Thoracic aorta (tissue), 2 donors: ENCODE data around the gene PAM. TPM values are rescaled to one million over a fixed set of nuclear protein-coding genes. Genes with fewer than 3 reads are reported as not detected.

Experiments used
- ATAC-seq: fragments of 150-250 bp; one replicate; pipeline ENCODE4 v1.8.0; 2017; ENCODE audit warnings: low read depth; ENCODE audit not compliant: insufficient number of reproducible peaks, low FRiP score
- DNase-seq: peaks from one replicate; pipeline ENCODE4 v3.0.0-alpha.2; 2020; ENCODE audit warnings: low spot score
- H3K27ac ChIP-seq, 2 donors: fragments of 200-600 bp; sonication (generic); 1 replicate in 1 of 2; 2 replicates in 1 of 2; pipeline ENCODE4 v1.5.1; 2016; ENCODE audit warnings: mild to moderate bottlenecking in 2 of 2, moderate library complexity in 2 of 2
- H3K27me3 ChIP-seq: fragments of 200-600 bp; sonication (generic); replicated peaks from 2 replicates; pipeline ENCODE4 v1.6.0; 2016; ENCODE audit warnings: mild to moderate bottlenecking; ENCODE audit not compliant: insufficient read depth
- H3K36me3 ChIP-seq: fragments of 200-600 bp; sonication (generic); one replicate; pipeline ENCODE4 v1.5.1; 2016
- H3K4me1 ChIP-seq, 2 donors: fragments of 200-600 bp; sonication (generic); 1 replicate in 1 of 2; 2 replicates in 1 of 2; pipeline versions ENCODE4 v1.5.1 to v1.6.0; 2016; ENCODE audit warnings: low read depth in 2 of 2, mild to moderate bottlenecking in 1 of 2; ENCODE audit not compliant: control insufficient read depth in 1 of 2
- H3K4me3 ChIP-seq: fragments of 200-600 bp; sonication (generic); 2 replicates; pipeline ENCODE4 v1.5.1; 2016; ENCODE audit warnings: mild to moderate bottlenecking
- H3K9me3 ChIP-seq: fragments of 200-600 bp; sonication (generic); 2 replicates; pipeline ENCODE4 v1.5.1; 2016
- CTCF ChIP-seq: fragments of 200-600 bp; sonication (generic); IDR thresholded peaks from one replicate; pipeline ENCODE4 v1.5.1; 2019; ENCODE audit warnings: antibody characterized with exemption
- total RNA-seq, 2 donors: library from RNA; depleted of rRNA; stranded (reverse); fragments of >200 nt; gene quantifications; one replicate each; pipeline versions ENCODE4 v1.1.0 to v1.2.3, GENCODE V29; 2016

The PAM gene
- total RNA-seq, 2 donors from 2014 or later, result 571 to 806 TPM

DNA sequence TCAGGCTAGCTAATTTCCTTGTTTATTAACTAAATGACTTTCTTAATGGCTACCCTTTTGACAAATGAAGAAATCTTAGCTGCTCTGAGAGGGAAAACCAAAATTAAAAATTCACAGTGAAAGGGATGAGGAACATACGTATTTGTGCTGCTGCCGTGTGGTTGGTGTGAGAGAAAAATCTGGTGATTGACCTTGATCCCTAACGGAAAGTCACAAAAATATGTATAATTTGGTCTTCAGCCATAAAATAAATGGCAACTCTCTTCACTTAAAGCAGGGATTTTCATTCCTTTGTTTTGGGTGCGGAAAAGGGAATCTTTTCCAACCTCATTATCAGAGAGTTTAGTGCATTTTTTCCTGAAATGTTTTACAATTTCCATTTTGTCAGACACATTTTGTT, 40.4 kb downstream of the PAM start:
- DNase-seq (no peak), ATAC-seq (no peak)
- Histone ChIP-seq H3K9me3 (no peaks in the 10 kb centered on the region), H3K36me3 (no peaks in the 10 kb centered on the region), H3K27ac (no peak overlapping the region), H3K27me3 (no peaks in the 10 kb centered on the region), H3K4me1 (peaks cover 33 to 85% of the 10 kb centered on the region in 2 donors), H3K4me3 (peak overlapping the region; percentile 25)
- no peak for TF ChIP-seq CTCF

- Histone ChIP-seq H3K4me1 (peaks cover 32 to 85% of the 10 kb centered on the region in 2 donors), H3K27ac (no peak overlapping the region), H3K9me3 (no peaks in the 10 kb centered on the region), H3K4me3 (no peak overlapping the region), H3K36me3 (no peaks in the 10 kb centered on the region), H3K27me3 (no peaks in the 10 kb centered on the region)
- DNase-seq, result no peak
- TF ChIP-seq CTCF, result no peak
- no peak for ATAC-seq
Observed at GRCh38 chr5:102796009-102796408, 40.9 kb downstream of the PAM start.

DNA sequence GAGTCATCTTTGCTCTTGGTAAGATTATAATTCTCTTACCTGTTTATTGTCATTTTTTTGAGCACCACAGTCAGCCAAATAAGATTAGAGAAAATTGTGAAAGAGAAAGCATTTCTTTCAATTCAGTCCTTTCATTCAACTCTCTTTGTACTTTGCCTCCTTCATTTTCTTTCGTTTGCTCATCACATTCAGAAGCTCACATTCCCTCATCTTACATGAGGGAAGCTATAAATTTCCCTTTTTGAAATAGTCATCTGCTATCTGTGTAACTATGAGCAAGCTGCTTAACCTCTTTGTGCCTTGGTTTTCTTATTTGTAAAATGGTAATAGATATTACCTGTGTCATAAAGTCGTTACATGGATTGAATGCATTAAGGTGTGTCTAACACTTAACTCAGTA, 41.4 kb downstream of the PAM start:
- DNase-seq (no peak), ATAC-seq (no peak)
- TF ChIP-seq CTCF, result no peak
- no peaks in the 10 kb centered on the region for H3K27me3 ChIP-seq
- H3K27ac ChIP-seq, result no peak overlapping the region
- H3K9me3 ChIP-seq, result no peaks in the 10 kb centered on the region
- no peaks in the 10 kb centered on the region for H3K36me3 ChIP-seq
- H3K4me3 ChIP-seq, result no peak overlapping the region
- peaks cover 32 to 85% of the 10 kb centered on the region in 2 donors for H3K4me1 ChIP-seq

DNA sequence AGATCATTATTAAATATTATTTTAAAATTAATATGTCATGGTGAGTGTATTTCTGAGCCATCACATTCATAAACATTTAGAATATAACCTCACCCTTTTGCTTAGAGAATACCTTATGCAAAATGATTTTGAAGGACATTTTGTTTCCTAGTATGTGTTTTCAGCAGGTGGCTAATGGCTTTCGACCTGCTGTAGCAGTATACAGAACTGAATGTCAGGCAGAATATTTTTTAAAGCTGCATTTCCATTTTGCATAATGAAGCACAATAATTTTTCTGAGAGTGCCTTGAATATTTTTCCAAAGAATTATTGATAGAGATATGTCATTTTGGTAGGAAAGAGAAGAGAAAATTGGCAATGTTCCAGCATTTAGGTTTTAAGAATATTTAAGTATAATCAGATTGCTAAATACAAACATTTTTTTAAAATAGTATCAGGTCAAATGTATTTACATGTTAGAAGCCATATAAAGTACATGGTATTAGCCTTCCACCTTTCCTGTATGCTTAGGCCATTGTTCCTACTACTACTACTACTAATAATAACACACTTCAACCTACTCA, 42.3 kb downstream of the PAM start:
- TF ChIP-seq CTCF, result no peak
- Histone ChIP-seq H3K4me1 (peaks cover 25 to 80% of the 10 kb centered on the region in 2 donors), H3K27ac (no peak overlapping the region)

GRCh38 chr5:102798104-102798785, 43.1 kb downstream of the PAM start:
- no peak overlapping the region for H3K27ac ChIP-seq
- H3K4me1 ChIP-seq, result peaks cover 23 to 77% of the 10 kb centered on the region in 2 donors
- ATAC-seq (no peak), DNase-seq (no peak)
- no peak for TF ChIP-seq CTCF
- no peaks in the 10 kb centered on the region for H3K27me3 ChIP-seq
- H3K4me3 ChIP-seq, result no peak overlapping the region
- no peaks in the 10 kb centered on the region for H3K9me3 ChIP-seq
- no peaks in the 10 kb centered on the region for H3K36me3 ChIP-seq

More for the DNA sequence above, 42.3 kb downstream of the PAM start:
- H3K4me3 ChIP-seq, result no peak overlapping the region
- ATAC-seq, result no peak
- DNase-seq, result no peak
- no peaks in the 10 kb centered on the region for H3K9me3 ChIP-seq
- H3K36me3 ChIP-seq, result no peaks in the 10 kb centered on the region
- H3K27me3 ChIP-seq, result no peaks in the 10 kb centered on the region
